Testis (tissue), 2 donors: ENCODE measurements around the gene HERC2.

Experiments
- CTCF ChIP-seq, 3 experiments: fragments of 450-650 bp in 2 of 3; fragments of 200-600 bp in 1 of 3; sonication (generic) in 1 of 3; IDR thresholded peaks; one replicate each; pipeline ENCODE4 v1.5.1; 2016 to 2019; ENCODE audit warnings: antibody characterized with exemption in 3 of 3, mild to moderate bottlenecking in 2 of 3, moderate library complexity in 1 of 3
- POLR2A ChIP-seq: fragments of 450-650 bp; IDR thresholded peaks from one replicate; pipeline ENCODE4 v1.6.1; 2017; ENCODE audit warnings: antibody characterized with exemption, mild to moderate bottlenecking, moderate library complexity

DNA sequence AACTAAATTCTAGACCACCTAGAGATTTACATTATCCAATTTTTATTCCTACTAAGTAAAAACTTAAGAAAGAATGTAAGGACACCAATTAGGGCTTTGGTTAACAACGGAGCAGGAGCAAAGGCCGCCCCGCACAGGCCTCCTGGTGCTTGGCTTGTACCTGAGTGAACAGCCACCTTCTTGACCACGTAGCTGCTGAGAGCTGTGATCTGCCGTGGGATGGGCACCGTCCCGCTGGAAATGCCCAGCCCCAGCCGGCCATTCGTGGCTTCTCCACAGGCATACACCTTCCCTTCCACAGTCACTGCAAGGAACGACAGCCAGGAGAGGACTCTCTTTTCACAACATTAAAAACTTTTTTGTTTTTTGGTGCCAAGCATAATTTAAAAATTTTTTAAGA, 143.3 kb downstream of the HERC2 start:
- TF ChIP-seq CTCF (IDR thresholded peaks at IDR 0.05), result no peak
- TF ChIP-seq POLR2A, result no peak
